ENCODE measurements around the gene LIMCH1. TPM values are rescaled to one million over a fixed set of nuclear protein-coding genes. Genes with fewer than 3 reads are reported as not detected.

LIMCH1 gene
- total RNA-seq, 4 donors from 2014 or later = 7.5 to 18.9 (median 10.7) TPM

DNA sequence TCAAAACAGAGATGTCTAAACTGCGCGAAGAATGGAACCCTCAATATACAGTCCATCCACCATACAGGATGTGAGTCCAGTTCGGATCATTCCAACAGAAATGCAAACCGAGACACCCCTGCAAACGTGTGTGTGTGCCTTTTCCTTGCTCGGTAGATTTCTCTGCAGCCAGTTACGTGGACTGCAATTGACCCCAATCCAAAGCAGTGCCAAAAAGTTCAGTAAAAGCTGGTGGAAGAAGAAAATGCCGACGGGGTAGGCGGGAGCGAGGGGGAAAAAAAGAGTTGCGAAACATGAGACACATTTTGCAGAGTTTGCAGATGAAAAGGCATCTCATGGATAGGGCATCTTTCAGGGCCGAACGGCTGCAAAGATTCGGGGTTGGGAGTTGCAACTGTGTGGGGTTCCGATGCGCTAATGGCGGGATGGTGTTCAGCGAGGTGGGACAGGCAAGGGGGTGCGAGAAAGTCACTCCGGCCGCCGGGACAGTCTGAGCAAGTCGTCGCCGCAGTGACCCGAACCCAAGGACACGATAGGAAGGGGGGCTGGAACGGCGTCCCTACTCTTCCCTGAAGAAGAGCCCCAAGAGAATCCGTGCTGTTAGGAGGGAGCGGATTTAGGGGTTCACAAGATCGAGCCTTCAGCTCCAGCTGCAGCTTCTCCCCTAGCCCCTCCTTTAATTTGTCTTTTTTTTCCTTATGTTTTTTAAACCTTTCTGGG lies 206.8 kb downstream of the LIMCH1 start:
- intact Hi-C loops (cut with DNase I; ENCODE audit: low total_unique reads) = no loop called here
- 9 to 12% methylated on average over 33 of the region's 33 CpGs for WGBS, 2 donors
- no peak overlapping the region for H3K4me3 ChIP-seq (ENCODE audit: low read depth, poor library complexity, severe bottlenecking)
- DNase-seq (ENCODE audit: low spot score in 2 of 2) = no peak
- TF ChIP-seq, protein P1, sequence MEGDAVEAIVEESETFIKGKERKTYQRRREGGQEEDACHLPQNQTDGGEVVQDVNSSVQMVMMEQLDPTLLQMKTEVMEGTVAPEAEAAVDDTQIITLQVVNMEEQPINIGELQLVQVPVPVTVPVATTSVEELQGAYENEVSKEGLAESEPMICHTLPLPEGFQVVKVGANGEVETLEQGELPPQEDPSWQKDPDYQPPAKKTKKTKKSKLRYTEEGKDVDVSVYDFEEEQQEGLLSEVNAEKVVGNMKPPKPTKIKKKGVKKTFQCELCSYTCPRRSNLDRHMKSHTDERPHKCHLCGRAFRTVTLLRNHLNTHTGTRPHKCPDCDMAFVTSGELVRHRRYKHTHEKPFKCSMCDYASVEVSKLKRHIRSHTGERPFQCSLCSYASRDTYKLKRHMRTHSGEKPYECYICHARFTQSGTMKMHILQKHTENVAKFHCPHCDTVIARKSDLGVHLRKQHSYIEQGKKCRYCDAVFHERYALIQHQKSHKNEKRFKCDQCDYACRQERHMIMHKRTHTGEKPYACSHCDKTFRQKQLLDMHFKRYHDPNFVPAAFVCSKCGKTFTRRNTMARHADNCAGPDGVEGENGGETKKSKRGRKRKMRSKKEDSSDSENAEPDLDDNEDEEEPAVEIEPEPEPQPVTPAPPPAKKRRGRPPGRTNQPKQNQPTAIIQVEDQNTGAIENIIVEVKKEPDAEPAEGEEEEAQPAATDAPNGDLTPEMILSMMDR (IDR thresholded peaks at IDR 0.05) = no peak
- TF ChIP-seq POLR2A (IDR thresholded peaks at IDR 0.05) = no peak

DNA sequence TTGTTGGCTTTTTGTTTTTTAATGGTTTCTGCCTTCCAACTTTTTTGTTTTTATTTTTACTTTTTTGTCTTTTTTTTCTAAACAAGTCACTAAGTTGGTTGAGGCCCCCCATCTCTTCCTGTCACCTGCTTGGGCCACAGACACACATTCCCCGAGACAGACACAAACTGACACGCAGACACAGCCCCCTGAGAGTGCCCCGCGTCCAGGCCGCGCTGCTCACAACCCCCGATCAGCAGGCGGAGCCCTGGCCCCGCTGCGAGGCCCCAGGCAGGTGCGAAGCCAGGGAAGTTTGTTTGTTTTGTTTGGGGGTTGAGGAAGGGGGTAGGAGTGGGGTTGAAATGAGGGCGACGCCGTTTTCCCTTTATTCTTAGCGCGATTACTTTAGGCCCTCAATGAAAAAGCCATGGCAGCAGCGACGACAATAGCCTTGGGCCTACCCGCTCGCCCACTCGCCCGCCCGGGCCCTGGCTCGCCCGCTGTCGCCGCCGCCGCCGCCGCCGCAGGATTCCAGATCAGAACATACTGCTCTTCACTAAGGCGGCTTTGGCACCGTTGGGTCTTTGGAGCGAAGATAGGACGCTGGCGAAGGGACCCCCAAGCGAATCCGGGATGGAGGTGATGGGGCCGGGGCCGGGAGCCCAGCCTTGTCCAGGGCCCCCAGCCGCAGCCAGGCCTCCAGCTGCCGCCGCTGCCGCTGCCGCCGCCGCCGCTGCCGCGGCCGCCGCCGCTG lies 207.5 kb downstream of the LIMCH1 start:
- 11 to 13% methylated on average over 26 to 43 of the region's 54 CpGs for WGBS, 2 donors
- H3K4me3 ChIP-seq (ENCODE audit: low read depth, poor library complexity, severe bottlenecking) = no peak overlapping the region
- no peak for DNase-seq (ENCODE audit: low spot score in 2 of 2)
- intact Hi-C loops (cut with DNase I; ENCODE audit: low total_unique reads) = no loop called here
- TF ChIP-seq, protein P1 (IDR thresholded peaks at IDR 0.05) = no peak
- TF ChIP-seq POLR2A (IDR thresholded peaks at IDR 0.05) = no peak

DNA sequence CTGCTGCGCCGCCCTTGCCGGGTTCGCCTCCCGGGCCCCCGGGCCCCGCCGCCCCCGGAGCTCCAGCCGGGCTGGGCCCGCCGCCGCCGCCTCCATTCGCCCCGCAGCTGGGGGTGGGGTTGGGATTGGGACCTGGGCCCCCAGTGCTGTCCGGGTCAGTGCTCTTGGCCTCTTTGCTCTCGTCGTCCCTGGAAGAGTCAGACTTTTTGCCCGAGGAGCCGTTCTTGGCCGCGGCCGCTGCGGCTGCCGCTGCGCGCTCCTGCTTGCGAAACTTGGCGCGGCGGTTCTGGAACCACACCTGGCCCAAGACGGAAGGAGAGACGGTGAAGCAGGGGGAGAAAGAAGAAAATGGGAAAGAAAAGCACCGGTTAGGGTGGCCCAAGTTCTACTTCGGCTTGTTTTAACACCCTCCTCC lies 208.1 kb downstream of the LIMCH1 start:
- intact Hi-C loops (cut with DNase I; ENCODE audit: low total_unique reads) = no loop called here
- WGBS, 2 donors = 5 to 8% methylated on average over 15 to 18 of the region's 36 CpGs

DNA sequence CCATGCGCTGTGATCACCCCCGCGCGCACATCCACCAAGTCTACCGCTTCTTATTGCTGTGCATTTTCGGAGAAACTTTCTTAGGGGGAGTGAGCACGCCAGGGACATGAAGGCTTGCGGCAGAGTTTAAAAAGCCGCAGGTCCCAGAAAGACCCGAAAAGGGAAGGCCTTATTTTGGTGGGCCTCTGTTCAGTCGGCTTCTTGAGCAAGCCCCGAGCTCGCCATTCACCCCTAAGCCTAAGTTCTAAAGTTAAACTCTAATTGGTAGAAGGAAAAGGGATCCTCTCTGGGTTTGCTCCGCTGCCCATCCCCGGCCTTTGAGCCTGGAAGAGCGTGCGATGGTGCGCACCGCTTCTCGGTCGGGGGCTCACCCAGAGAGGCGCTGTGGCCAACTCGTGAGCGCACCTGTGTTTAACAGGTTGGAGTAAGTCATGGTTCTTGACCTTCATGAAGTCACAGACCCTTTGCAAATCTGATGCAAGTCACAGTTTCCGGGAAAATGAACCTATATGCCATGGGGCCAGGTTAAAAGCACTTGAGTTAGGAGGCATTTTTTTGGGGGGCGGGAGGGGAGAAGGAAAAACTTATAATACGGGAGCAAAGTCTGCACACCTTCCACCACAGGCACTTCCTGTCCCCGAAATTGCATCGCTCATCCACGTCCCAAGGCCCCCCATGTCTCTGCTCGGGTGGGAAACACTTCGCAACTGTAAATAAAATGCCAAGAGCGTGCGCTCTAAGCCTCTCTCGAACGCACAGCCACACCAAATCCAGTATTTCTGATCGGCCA lies 208.7 kb downstream of the LIMCH1 start:
- intact Hi-C loops (cut with DNase I; ENCODE audit: low total_unique reads) = no loop called here
- no peak overlapping the region for H3K4me3 ChIP-seq (ENCODE audit: low read depth, poor library complexity, severe bottlenecking)
- no peak for DNase-seq (ENCODE audit: low spot score in 2 of 2)
- no peak for TF ChIP-seq POLR2A (IDR thresholded peaks at IDR 0.05)
- TF ChIP-seq, protein P1 (IDR thresholded peaks at IDR 0.05) = no peak
- 10 to 11% methylated on average over 37 of the region's 37 CpGs for WGBS, 2 donors

More for the DNA sequence above, 208.1 kb downstream of the LIMCH1 start:
- no peak overlapping the region for H3K4me3 ChIP-seq (ENCODE audit: low read depth, poor library complexity, severe bottlenecking)
- TF ChIP-seq POLR2A (IDR thresholded peaks at IDR 0.05) = no peak
- TF ChIP-seq, protein P1 (IDR thresholded peaks at IDR 0.05) = no peak
- no peak for DNase-seq (ENCODE audit: low spot score in 2 of 2)

DNA sequence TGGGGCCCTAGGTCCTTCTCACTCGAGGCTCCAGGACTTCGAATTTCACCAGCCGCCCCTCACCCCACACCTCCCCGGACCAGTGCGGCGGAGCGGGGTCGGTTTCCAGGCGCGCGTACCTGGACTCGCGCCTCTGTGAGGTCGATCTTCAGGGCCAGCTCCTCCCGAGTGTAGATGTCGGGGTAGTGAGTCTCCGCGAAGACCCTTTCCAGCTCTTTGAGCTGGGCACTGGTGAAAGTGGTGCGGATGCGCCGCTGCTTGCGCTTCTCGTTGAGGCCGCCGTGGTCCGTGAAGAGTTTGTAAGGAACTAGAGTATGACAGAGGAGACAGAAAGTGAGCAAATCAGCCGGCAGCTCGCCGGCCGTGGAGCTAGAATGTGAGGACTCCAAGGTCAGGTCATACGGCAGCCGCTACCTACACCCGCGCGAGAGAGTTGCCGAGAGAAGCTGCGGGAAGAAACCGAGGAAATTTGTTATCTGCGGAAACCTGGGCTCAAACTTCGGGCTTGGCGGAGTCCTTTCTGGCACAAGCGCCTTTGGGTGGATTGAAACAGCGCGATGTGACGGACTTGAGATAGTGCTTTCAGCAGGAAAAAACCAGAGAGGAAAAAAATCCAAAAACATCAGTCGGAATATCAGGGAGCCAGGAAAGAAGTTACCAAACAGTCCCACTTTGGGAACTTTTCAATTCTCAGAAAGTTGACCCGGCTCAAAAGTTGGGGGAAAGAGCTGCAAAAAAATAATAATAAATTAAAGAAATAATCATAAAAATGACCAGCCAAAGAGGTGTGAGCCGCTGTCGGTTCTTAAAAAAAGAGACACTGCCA lies 209.5 kb downstream of the LIMCH1 start:
- no peak overlapping the region for H3K4me3 ChIP-seq (ENCODE audit: low read depth, poor library complexity, severe bottlenecking)
- WGBS, 2 donors = 5 to 6% methylated on average over 37 to 49 of the region's 49 CpGs
- intact Hi-C loops (cut with DNase I; ENCODE audit: low total_unique reads) = no loop called here
- no peak for DNase-seq (ENCODE audit: low spot score in 2 of 2)
- no peak for TF ChIP-seq POLR2A (IDR thresholded peaks at IDR 0.05)
- TF ChIP-seq, protein P1 (IDR thresholded peaks at IDR 0.05) = no peak
